H1 (cell line): ENCODE results near the gene MKI67.

ENCODE experiments used
- ASH2L ChIP-seq: fragments of 200-600, 300-600 bp; sonication (generic); IDR thresholded peaks from one replicate; pipeline ENCODE4 v1.7.1; 2017; ENCODE audit warnings: low read length
- CEBPB ChIP-seq: IDR thresholded peaks from 2 replicates; pipeline ENCODE4 v1.6.1; 2012; ENCODE audit warnings: low read depth, low read length
- EP300 ChIP-seq, 2 experiments: IDR thresholded peaks; 1 replicate in 1 of 2; 2 replicates in 1 of 2; pipeline ENCODE4 v1.6.1; 2011 to 2012; ENCODE audit warnings: low read depth in 2 of 2, low read length in 2 of 2, mild to moderate bottlenecking in 2 of 2, borderline replicate concordance in 1 of 2, inconsistent platforms in 1 of 2, moderate library complexity in 1 of 2
- GTF2F1 ChIP-seq: IDR thresholded peaks from 2 replicates; pipeline ENCODE4 v1.6.1; 2012; ENCODE audit warnings: low read depth, low read length, improper control_type of control experiment, borderline replicate concordance
- HDAC2 ChIP-seq, 2 experiments: fragments of 300-600 bp in 1 of 2; sonication (generic) in 1 of 2; IDR thresholded peaks; 2 replicates each; pipeline ENCODE4 v1.6.1; 2011 to 2012; ENCODE audit warnings: low read depth in 2 of 2, low read length in 2 of 2, mild to moderate bottlenecking in 2 of 2, moderate library complexity in 2 of 2, borderline replicate concordance in 1 of 2, inconsistent platforms in 1 of 2
- JUN ChIP-seq: IDR thresholded peaks from 2 replicates; pipeline ENCODE4 v1.6.1; 2011; ENCODE audit warnings: low read depth, mild to moderate bottlenecking, improper control_type of control experiment, low read length
- POLR2A ChIP-seq, 2 experiments: IDR thresholded peaks; 1 replicate in 1 of 2; 2 replicates in 1 of 2; pipeline ENCODE4 v1.6.1; 2011; ENCODE audit warnings: low read depth in 2 of 2, low read length in 2 of 2, mild to moderate bottlenecking in 2 of 2; ENCODE audit errors: control extremely low read depth in 1 of 2
- POLR2AphosphoS5 ChIP-seq: IDR thresholded peaks from 2 replicates; pipeline ENCODE4 v1.6.1; 2011; ENCODE audit warnings: low read depth, low read length
- RAD21 ChIP-seq, 2 experiments: IDR thresholded peaks in 1 of 2; conservative IDR thresholded peaks in 1 of 2; 2 replicates each; pipeline ENCODE4 v1.6.1; 2011; ENCODE audit warnings: low read depth in 2 of 2, low read length in 2 of 2, improper control_type of control experiment in 1 of 2, inconsistent platforms in 1 of 2, mild to moderate bottlenecking in 1 of 2, moderate library complexity in 1 of 2
- SIN3A ChIP-seq, 2 experiments: IDR thresholded peaks in 1 of 2; conservative IDR thresholded peaks in 1 of 2; 2 replicates each; pipeline ENCODE4 v1.6.1; 2011 to 2012; ENCODE audit warnings: low read length in 2 of 2, improper control_type of control experiment in 1 of 2, low read depth in 1 of 2, mild to moderate bottlenecking in 1 of 2
- SP1 ChIP-seq: IDR thresholded peaks from 2 replicates; pipeline ENCODE4 v1.6.1; 2011; ENCODE audit warnings: low read depth, low read length
- TAF1 ChIP-seq: IDR thresholded peaks from 2 replicates; pipeline ENCODE4 v1.6.1; 2011; ENCODE audit warnings: mild to moderate bottlenecking, low read depth, low read length
- TF ChIP-seq, protein P1 (sequence below), 3 experiments: IDR thresholded peaks; 1 replicate in 2 of 3; 2 replicates in 1 of 3; pipeline versions ENCODE4 v1.5.1 to v1.6.1; 2011; ENCODE audit warnings: low read length in 3 of 3, mild to moderate bottlenecking in 3 of 3, inconsistent platforms in 2 of 3, low read depth in 1 of 3, moderate library complexity in 1 of 3; ENCODE audit not compliant: insufficient read depth in 1 of 3; ENCODE audit errors: control extremely low read depth in 1 of 3
- TF ChIP-seq, protein P2 (sequence below): IDR thresholded peaks from 2 replicates; pipeline ENCODE4 v1.6.1; 2011; ENCODE audit warnings: low read depth, mild to moderate bottlenecking, low read length; ENCODE audit not compliant: insufficient read depth

DNA sequence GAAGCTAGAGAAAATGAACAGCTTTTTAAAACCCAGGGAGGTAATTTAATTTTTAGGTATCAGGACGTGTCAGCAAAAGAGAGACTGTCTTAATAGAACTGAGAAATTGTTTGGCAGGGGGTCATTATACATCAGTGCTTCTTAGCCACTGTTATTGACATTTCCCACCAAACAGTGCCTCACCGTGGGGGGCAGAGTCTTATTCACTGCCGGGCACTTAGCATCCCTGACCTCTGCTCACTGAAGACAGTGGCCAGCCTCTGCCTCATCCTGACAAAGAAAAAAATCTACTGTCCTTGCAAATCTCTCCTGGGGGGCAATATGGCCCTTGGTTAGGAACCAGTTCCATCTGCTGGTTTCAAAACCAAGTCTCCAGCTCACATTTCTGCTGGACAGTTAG is 14.2 kb upstream of the MKI67 start:
- TF ChIP-seq GTF2F1 (no peak), TAF1 (no peak), HDAC2 (IDR thresholded peaks at IDR 0.05; ENCODE audit: borderline replicate concordance in 1 of 2, low read depth in 2 of 2, low read length in 2 of 2) (no peak), ASH2L (no peak), POLR2A (IDR thresholded peaks at IDR 0.05; ENCODE audit: control extremely low read depth in 1 of 2, low read depth in 2 of 2, low read length in 2 of 2) (no peak), POLR2AphosphoS5 (no peak), CEBPB (no peak), EP300 (IDR thresholded peaks at IDR 0.05; ENCODE audit: borderline replicate concordance in 1 of 2, low read depth in 2 of 2, low read length in 2 of 2) (no peak), JUN (no peak), SP1 (no peak), RAD21 (IDR thresholded peaks at IDR 0.05 in 1 of 2, conservative IDR thresholded peaks at IDR 0.05 in 1 of 2; ENCODE audit: low read depth in 2 of 2, low read length in 2 of 2) (no peak), SIN3A (conservative IDR thresholded peaks at IDR 0.05 in 1 of 2, IDR thresholded peaks at IDR 0.05 in 1 of 2; ENCODE audit: low read depth in 1 of 2, low read length in 2 of 2) (no peak)
- TF ChIP-seq, protein P1, sequence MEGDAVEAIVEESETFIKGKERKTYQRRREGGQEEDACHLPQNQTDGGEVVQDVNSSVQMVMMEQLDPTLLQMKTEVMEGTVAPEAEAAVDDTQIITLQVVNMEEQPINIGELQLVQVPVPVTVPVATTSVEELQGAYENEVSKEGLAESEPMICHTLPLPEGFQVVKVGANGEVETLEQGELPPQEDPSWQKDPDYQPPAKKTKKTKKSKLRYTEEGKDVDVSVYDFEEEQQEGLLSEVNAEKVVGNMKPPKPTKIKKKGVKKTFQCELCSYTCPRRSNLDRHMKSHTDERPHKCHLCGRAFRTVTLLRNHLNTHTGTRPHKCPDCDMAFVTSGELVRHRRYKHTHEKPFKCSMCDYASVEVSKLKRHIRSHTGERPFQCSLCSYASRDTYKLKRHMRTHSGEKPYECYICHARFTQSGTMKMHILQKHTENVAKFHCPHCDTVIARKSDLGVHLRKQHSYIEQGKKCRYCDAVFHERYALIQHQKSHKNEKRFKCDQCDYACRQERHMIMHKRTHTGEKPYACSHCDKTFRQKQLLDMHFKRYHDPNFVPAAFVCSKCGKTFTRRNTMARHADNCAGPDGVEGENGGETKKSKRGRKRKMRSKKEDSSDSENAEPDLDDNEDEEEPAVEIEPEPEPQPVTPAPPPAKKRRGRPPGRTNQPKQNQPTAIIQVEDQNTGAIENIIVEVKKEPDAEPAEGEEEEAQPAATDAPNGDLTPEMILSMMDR (IDR thresholded peaks at IDR 0.05; ENCODE audit: control extremely low read depth in 1 of 3, insufficient read depth in 1 of 3, low read depth in 1 of 3, low read length in 3 of 3) = no peak
- TF ChIP-seq, protein P2, sequence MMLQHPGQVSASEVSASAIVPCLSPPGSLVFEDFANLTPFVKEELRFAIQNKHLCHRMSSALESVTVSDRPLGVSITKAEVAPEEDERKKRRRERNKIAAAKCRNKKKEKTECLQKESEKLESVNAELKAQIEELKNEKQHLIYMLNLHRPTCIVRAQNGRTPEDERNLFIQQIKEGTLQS = no peak
